ENCODE results near the gene ABHD12. TPM values are rescaled to one million over a fixed set of nuclear protein-coding genes. Genes with fewer than 3 reads are reported as not detected.

ABHD12 gene
- total and polyA plus RNA-seq, 2 donors (not counting 3 experiments of a cell fraction or from before 2014, with no cell fraction given): 19.2 to 36.0 TPM

DNA sequence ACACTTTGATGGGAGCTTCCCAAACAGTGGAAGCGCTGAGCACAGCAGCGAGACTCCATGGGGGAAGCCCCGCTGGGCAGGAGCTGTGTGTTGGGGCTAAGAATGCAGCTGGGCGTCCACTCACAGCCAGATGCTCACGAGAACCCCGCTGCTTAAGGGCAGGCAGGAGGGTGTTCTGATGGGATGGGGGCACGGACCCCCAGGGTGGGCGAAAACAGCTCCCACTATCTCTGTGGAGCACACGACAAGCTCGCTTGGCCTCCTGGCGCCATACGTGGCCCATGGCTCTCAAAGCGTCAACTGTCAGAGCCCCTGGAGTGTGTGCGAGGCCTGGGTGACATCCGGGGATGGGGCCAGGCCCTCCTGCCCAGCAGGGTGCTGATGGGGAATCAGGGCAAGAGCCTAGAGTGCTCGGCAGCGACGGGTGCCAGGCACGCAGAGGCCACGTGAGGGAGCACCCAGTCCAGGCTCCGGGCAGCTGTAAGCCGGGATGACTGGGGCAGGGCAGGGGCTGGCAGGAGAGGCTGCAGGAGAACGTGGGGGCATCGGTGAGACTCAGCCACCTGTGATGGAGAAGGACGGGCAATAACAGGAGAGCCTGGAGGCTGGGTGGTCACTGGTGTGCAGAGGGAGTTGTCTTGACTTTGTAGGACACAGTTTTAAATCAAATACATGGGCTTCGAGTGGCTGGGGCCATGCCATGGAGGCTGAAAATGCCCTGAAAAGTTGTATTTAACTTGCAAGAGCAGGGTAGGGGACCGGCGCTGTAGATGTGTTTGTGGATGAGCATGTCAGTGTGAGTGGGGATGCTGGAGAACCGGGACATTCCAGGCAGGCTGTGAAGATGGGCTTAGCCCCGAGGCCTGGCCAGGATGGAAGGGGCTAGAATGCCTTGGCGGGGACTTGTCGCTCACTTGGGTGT lies 115.5 kb downstream of the ABHD12 start:
- no peaks in the 10 kb centered on the region for H3K9me3 ChIP-seq (replicated peaks; ENCODE audit: control insufficient read depth, insufficient read depth, low read length)
- no peaks in the 10 kb centered on the region for H3K27me3 ChIP-seq (ENCODE audit: control insufficient read depth in 2 of 2, insufficient read depth in 2 of 2, low read length in 2 of 2)
- H3K9ac ChIP-seq (replicated peaks; ENCODE audit: extremely low read depth, insufficient read depth, low read length): no peak overlapping the region
- H3K36me3 ChIP-seq (ENCODE audit: control insufficient read depth in 2 of 2, extremely low read depth in 1 of 2, insufficient read depth in 2 of 2, low read length in 2 of 2): peaks cover 4 to 61% of the 10 kb centered on the region in 2 experiments
- H3K79me2 ChIP-seq (ENCODE audit: control insufficient read depth, insufficient read depth, low read length): no peaks in the 10 kb centered on the region
- CTCF ChIA-PET: interaction anchor here (1.1 to 1.3 kb wide), 2 partner anchors 9 to 124 kb away, joined by 4 to 6 read pairs; no protein-coding TSS in a partner anchor
- no peaks in the 10 kb centered on the region for H3K9me1 ChIP-seq (replicated peaks; ENCODE audit: control insufficient read depth, extremely low read depth, insufficient read depth, low read length)
- no peaks in the 10 kb centered on the region for H3K4me1 ChIP-seq (ENCODE audit: control insufficient read depth, extremely low read depth, insufficient read depth, low read length)
- dilution Hi-C loops (cut with MboI; ENCODE audit: extremely low pct_ligation_motif_present, low sequenced_read_pairs): no loop called here
- BruUV-seq (replicated peaks): no TSS peak
- H2AFZ ChIP-seq (ENCODE audit: low read depth, low read length): no peak overlapping the region
- FAIRE-seq: no peak
- intact Hi-C loops (cut with micrococcal nuclease): no loop called here
- H3K4me3 ChIP-seq (replicated peaks in 1 of 3; ENCODE audit: insufficient read depth in 1 of 3, low read depth in 1 of 3, low read length in 3 of 3): no peak overlapping the region
- DNase-seq (ENCODE audit: low read depth, low spot score): no peak
- POLR2A ChIA-PET: no interaction called here
- no peak for TF ChIP-seq FOS (IDR thresholded peaks at IDR 0.05; ENCODE audit: borderline replicate concordance, insufficient read depth, low read length)
- no peak for TF ChIP-seq POLR2A (IDR thresholded peaks at IDR 0.05; ENCODE audit: low read depth, low read length)
- TF ChIP-seq EZH2 (IDR thresholded peaks at IDR 0.05; ENCODE audit: borderline replicate concordance, low read depth, low read length, severe bottlenecking): no peak
- TF ChIP-seq GATA2 (IDR thresholded peaks at IDR 0.05; ENCODE audit: insufficient read depth, insufficient read length, low read depth, low read length): no peak
- no peak for TF ChIP-seq POLR2AphosphoS5 (IDR thresholded peaks at IDR 0.05; ENCODE audit: insufficient read depth, low read depth, low read length)
- TF ChIP-seq, protein P1, sequence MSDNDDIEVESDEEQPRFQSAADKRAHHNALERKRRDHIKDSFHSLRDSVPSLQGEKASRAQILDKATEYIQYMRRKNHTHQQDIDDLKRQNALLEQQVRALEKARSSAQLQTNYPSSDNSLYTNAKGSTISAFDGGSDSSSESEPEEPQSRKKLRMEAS (IDR thresholded peaks at IDR 0.05; ENCODE audit: insufficient read depth, insufficient read length): no peak
- no peak for TF ChIP-seq JUN (IDR thresholded peaks at IDR 0.05; ENCODE audit: borderline replicate concordance, insufficient read depth, insufficient read length, low read depth)
- TF ChIP-seq MYC (IDR thresholded peaks at IDR 0.05; ENCODE audit: low read depth, low read length): no peak
- TF ChIP-seq, protein P2, sequence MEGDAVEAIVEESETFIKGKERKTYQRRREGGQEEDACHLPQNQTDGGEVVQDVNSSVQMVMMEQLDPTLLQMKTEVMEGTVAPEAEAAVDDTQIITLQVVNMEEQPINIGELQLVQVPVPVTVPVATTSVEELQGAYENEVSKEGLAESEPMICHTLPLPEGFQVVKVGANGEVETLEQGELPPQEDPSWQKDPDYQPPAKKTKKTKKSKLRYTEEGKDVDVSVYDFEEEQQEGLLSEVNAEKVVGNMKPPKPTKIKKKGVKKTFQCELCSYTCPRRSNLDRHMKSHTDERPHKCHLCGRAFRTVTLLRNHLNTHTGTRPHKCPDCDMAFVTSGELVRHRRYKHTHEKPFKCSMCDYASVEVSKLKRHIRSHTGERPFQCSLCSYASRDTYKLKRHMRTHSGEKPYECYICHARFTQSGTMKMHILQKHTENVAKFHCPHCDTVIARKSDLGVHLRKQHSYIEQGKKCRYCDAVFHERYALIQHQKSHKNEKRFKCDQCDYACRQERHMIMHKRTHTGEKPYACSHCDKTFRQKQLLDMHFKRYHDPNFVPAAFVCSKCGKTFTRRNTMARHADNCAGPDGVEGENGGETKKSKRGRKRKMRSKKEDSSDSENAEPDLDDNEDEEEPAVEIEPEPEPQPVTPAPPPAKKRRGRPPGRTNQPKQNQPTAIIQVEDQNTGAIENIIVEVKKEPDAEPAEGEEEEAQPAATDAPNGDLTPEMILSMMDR (IDR thresholded peaks at IDR 0.05; ENCODE audit: extremely low read depth in 1 of 2, insufficient read depth in 1 of 2, low read depth in 1 of 2, low read length in 2 of 2): no peak
- H3K27ac ChIP-seq (ENCODE audit: insufficient read depth, low read depth, low read length): no peak overlapping the region
- H3K4me2 ChIP-seq (ENCODE audit: insufficient read depth, low read length): no peak overlapping the region
- no peaks in the 10 kb centered on the region for H4K20me1 ChIP-seq (replicated peaks; ENCODE audit: control insufficient read depth, extremely low read depth, insufficient read depth, low read length)
